ENCODE measurements around the gene C1orf232. TPM values are rescaled to one million over a fixed set of nuclear protein-coding genes. Genes with fewer than 3 reads are reported as not detected.

Gene C1orf232
- total and polyA plus RNA-seq, 2 of the 13 experiments (the other 11 are each of a cell fraction or from before 2014, with no cell fraction given), result not detected

DNA sequence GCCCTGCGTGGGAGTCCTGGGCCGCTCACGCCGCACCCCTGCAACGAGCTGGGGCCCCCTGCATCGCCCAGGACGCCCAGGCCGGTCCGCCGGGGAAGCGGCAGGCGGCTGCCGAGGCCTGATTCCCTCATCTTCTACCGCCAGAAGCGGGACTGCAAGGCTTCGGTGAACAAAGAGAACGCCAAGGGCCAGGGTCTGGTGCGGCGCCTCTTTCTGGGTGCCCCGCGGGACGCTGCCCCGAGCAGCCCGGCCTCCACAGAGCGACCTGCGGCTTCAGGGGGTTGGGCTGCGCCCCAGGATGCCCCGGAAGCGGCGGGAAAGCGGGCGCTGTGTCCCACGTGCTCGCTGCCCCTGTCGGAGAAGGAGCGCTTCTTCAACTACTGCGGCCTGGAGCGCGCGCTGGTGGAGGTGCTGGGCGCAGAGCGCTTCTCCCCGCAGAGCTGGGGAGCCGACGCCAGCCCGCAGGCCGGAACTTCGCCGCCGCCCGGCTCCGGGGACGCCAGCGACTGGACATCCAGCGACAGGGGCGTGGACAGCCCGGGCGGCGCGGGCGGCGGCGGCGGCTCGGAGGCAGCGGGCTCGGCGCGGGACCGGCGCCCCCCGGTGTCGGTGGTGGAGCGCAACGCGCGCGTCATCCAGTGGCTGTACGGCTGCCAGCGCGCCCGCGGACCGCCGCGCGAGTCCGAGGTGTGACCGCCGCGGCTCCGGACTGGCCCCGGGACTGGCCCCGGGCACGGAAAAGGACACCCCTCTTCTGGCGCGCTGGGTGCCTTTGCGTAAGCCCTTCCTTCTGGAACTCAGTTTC, 7.1 kb downstream of the C1orf232 start (continued):
- no peak for TF ChIP-seq MAZ (IDR thresholded peaks at IDR 0.05; ENCODE audit: borderline replicate concordance, low read depth, low read length)
- TF ChIP-seq MAZ (CRISPR knock-in tag; IDR thresholded peaks at IDR 0.05; ENCODE audit: low read depth), result peak; percentile 37; the same call in 1 of the 2 replicates
- TF ChIP-seq ZMAT3 (CRISPR knock-in tag; conservative IDR thresholded peaks at IDR 0.05), result 0 out of 2 replicates have a peak, but pooled peaks have one; percentile 70
- TF ChIP-seq NFYB (CRISPR knock-in tag; IDR thresholded peaks at IDR 0.05), result no peak
- TF ChIP-seq, protein P1, sequence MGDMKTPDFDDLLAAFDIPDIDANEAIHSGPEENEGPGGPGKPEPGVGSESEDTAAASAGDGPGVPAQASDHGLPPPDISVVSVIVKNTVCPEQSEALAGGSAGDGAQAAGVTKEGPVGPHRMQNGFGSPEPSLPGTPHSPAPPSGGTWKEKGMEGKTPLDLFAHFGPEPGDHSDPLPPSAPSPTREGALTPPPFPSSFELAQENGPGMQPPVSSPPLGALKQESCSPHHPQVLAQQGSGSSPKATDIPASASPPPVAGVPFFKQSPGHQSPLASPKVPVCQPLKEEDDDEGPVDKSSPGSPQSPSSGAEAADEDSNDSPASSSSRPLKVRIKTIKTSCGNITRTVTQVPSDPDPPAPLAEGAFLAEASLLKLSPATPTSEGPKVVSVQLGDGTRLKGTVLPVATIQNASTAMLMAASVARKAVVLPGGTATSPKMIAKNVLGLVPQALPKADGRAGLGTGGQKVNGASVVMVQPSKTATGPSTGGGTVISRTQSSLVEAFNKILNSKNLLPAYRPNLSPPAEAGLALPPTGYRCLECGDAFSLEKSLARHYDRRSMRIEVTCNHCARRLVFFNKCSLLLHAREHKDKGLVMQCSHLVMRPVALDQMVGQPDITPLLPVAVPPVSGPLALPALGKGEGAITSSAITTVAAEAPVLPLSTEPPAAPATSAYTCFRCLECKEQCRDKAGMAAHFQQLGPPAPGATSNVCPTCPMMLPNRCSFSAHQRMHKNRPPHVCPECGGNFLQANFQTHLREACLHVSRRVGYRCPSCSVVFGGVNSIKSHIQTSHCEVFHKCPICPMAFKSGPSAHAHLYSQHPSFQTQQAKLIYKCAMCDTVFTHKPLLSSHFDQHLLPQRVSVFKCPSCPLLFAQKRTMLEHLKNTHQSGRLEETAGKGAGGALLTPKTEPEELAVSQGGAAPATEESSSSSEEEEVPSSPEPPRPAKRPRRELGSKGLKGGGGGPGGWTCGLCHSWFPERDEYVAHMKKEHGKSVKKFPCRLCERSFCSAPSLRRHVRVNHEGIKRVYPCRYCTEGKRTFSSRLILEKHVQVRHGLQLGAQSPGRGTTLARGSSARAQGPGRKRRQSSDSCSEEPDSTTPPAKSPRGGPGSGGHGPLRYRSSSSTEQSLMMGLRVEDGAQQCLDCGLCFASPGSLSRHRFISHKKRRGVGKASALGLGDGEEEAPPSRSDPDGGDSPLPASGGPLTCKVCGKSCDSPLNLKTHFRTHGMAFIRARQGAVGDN (CRISPR knock-in tag; IDR thresholded peaks at IDR 0.05), result peak; percentile 88
- TF ChIP-seq HNRNPLL (IDR thresholded peaks at IDR 0.05; ENCODE audit: low read depth, low read length, poor library complexity, severe bottlenecking), result peak; percentile 65
- TF ChIP-seq AHDC1 (CRISPR knock-in tag; IDR thresholded peaks at IDR 0.05; ENCODE audit: borderline replicate concordance), result no peak
- TF ChIP-seq FOXM1 (CRISPR knock-in tag; IDR thresholded peaks at IDR 0.05), result no peak
- TF ChIP-seq IKZF4 (CRISPR knock-in tag; IDR thresholded peaks at IDR 0.05; ENCODE audit: borderline replicate concordance, low read depth, not compliant biosample characterization), result no peak
- no peak for TF ChIP-seq ZNF761 (CRISPR knock-in tag; conservative IDR thresholded peaks at IDR 0.05)
- 0 out of 2 replicates have a peak, but pooled peaks have one; percentile 23 for TF ChIP-seq ZBTB39 (CRISPR knock-in tag; IDR thresholded peaks at IDR 0.05)
- TF ChIP-seq ZNF772 (CRISPR knock-in tag; IDR thresholded peaks at IDR 0.05), result no peak
- TF ChIP-seq ZNF224 (CRISPR knock-in tag; IDR thresholded peaks at IDR 0.05), result no peak
- 0 out of 2 replicates have a peak, but pooled peaks have one; percentile 49 for TF ChIP-seq NFE2L1 (CRISPR knock-in tag; IDR thresholded peaks at IDR 0.05; ENCODE audit: borderline replicate concordance)
- TF ChIP-seq, protein P2, sequence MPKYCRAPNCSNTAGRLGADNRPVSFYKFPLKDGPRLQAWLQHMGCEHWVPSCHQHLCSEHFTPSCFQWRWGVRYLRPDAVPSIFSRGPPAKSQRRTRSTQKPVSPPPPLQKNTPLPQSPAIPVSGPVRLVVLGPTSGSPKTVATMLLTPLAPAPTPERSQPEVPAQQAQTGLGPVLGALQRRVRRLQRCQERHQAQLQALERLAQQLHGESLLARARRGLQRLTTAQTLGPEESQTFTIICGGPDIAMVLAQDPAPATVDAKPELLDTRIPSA (CRISPR knock-in tag; IDR thresholded peaks at IDR 0.05; ENCODE audit: borderline replicate concordance), result no peak

Measured in HepG2 (cell line).